OCI-LY7 (cell line): ENCODE results near the gene PAQR5. TPM values are rescaled to one million over a fixed set of nuclear protein-coding genes. Genes with fewer than 3 reads are reported as not detected.

Experiments used
- BruUV-seq: library from RNA; stranded (reverse); fragments of 400-500 nt; replicated peaks from 2 replicates; lab custom pipeline; 2021; lab: Mats Ljungman, UMichigan
- CTCF ChIA-PET: fragments of 300-600 bp; sonication (Branson Sonifier 250); formaldehyde crosslinking; loops from one replicate; lab custom pipeline; 2022; ENCODE audit warnings: antibody characterized with exemption; ENCODE audit not compliant: unreplicated experiment; lab: Charles Lee
- POLR2A ChIA-PET: fragments of 300-600 bp; sonication (Branson Sonifier 250); formaldehyde crosslinking; loops from one replicate; lab custom pipeline; 2022; ENCODE audit warnings: antibody characterized with exemption; lab: Charles Lee
- DNase-seq: peaks from one replicate; pipeline ENCODE4 v3.0.0-alpha.2; 2015; ENCODE audit warnings: low spot score
- H2AFZ ChIP-seq: fragments of 200-600 bp; sonication (generic), shearing (Covaris generic); 2 replicates; pipeline ENCODE4 v1.6.1; 2014; ENCODE audit warnings: mild to moderate bottlenecking, antibody characterized with exemption, low read length, moderate library complexity
- H3K27ac ChIP-seq: fragments of 200-600 bp; sonication (generic); 2 replicates; pipeline ENCODE4 v1.5.1; 2014; ENCODE audit warnings: mixed run types, low read depth, mild to moderate bottlenecking, moderate library complexity, low read length, inconsistent platforms; ENCODE audit not compliant: poor library complexity, severe bottlenecking
- H3K36me3 ChIP-seq: fragments of 200-600 bp; sonication (generic); 2 replicates; pipeline ENCODE4 v1.6.1; 2014; ENCODE audit warnings: mild to moderate bottlenecking, antibody characterized with exemption, low read length, moderate library complexity, mixed read lengths; ENCODE audit not compliant: insufficient read depth
- H3K4me1 ChIP-seq: fragments of 200-600 bp; sonication (generic); 2 replicates; pipeline ENCODE4 v1.5.1; 2014; ENCODE audit warnings: mild to moderate bottlenecking, low read length; ENCODE audit not compliant: insufficient read depth, poor library complexity, severe bottlenecking
- H3K4me2 ChIP-seq: fragments of 200-600 bp; sonication (generic); 2 replicates; pipeline ENCODE4 v1.6.1; 2014; ENCODE audit warnings: mild to moderate bottlenecking, low read length
- H3K4me3 ChIP-seq: fragments of 200-600 bp; sonication (generic); 2 replicates; pipeline ENCODE4 v1.5.1; 2014; ENCODE audit warnings: mild to moderate bottlenecking, low read depth, low read length; ENCODE audit not compliant: poor library complexity, severe bottlenecking
- H3K79me2 ChIP-seq: fragments of 200-600 bp; sonication (generic); 2 replicates; pipeline ENCODE4 v1.6.1; 2016; ENCODE audit warnings: low read depth, mild to moderate bottlenecking, low read length, moderate library complexity, mixed read lengths; ENCODE audit not compliant: insufficient read depth
- H3K9me2 ChIP-seq: fragments of 200-600 bp; sonication (generic); 2 replicates; pipeline ENCODE4 v1.6.1; 2016; ENCODE audit warnings: mild to moderate bottlenecking, low read length, mixed read lengths; ENCODE audit not compliant: insufficient read depth
- H3K9me3 ChIP-seq: fragments of 200-600 bp; sonication (generic); 2 replicates; pipeline ENCODE4 v1.6.1; 2014; ENCODE audit warnings: mild to moderate bottlenecking, mixed run types, low read length, mixed read lengths
- H4K20me1 ChIP-seq: fragments of 200-600 bp; sonication (generic); 2 replicates; pipeline ENCODE4 v1.6.1; 2014; ENCODE audit warnings: mild to moderate bottlenecking, antibody characterized with exemption, low read length, moderate library complexity, mixed read lengths; ENCODE audit not compliant: insufficient read depth
- EZH2phosphoT487 ChIP-seq: fragments of 200-600 bp; sonication (generic); IDR thresholded peaks from 2 replicates; pipeline ENCODE4 v1.6.1; 2018; ENCODE audit warnings: low read depth, borderline replicate concordance, mild to moderate bottlenecking, mixed run types, antibody characterized with exemption, low read length, moderate library complexity, mixed read lengths
- intact Hi-C: fragments of 100-400 bp; cut with micrococcal nuclease; formaldehyde crosslinking; loops from one replicate; pipeline ENCODE4 v1.10.0; 2022; ENCODE audit not compliant: unreplicated experiment
- total RNA-seq, 2 experiments: library from RNA; depleted of rRNA in 1 of 2; stranded (reverse); fragments of >200 nt in 1 of 2; shearing (Covaris generic) in 1 of 2; gene quantifications; 2 replicates each; pipeline ENCODE4 v1.2.3, GENCODE V29; 2014 to 2022
- TF ChIP-seq, protein P1 (sequence below): fragments of 200-600 bp; sonication (generic); conservative IDR thresholded peaks from 2 replicates; pipeline ENCODE4 v1.5.1; 2014; ENCODE audit warnings: mild to moderate bottlenecking, antibody characterized with exemption, low read length, moderate library complexity, mixed read lengths

The PAQR5 gene
- total RNA-seq, 2 experiments from 2014 or later, result not detected

- Histone ChIP-seq H3K4me2 (no peak overlapping the region), H3K36me3 (no peaks in the 10 kb centered on the region), H2AFZ (no peak overlapping the region), H3K79me2 (no peaks in the 10 kb centered on the region), H3K4me3 (no peak overlapping the region), H3K4me1 (no peaks in the 10 kb centered on the region), H4K20me1 (no peaks in the 10 kb centered on the region), H3K9me3 (no peaks in the 10 kb centered on the region), H3K9me2 (no peaks in the 10 kb centered on the region), H3K27ac (no peak overlapping the region)
- intact Hi-C loops, result no loop called here
- TF ChIP-seq, protein P1, sequence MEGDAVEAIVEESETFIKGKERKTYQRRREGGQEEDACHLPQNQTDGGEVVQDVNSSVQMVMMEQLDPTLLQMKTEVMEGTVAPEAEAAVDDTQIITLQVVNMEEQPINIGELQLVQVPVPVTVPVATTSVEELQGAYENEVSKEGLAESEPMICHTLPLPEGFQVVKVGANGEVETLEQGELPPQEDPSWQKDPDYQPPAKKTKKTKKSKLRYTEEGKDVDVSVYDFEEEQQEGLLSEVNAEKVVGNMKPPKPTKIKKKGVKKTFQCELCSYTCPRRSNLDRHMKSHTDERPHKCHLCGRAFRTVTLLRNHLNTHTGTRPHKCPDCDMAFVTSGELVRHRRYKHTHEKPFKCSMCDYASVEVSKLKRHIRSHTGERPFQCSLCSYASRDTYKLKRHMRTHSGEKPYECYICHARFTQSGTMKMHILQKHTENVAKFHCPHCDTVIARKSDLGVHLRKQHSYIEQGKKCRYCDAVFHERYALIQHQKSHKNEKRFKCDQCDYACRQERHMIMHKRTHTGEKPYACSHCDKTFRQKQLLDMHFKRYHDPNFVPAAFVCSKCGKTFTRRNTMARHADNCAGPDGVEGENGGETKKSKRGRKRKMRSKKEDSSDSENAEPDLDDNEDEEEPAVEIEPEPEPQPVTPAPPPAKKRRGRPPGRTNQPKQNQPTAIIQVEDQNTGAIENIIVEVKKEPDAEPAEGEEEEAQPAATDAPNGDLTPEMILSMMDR, result no peak
- no peak for TF ChIP-seq EZH2phosphoT487
- CTCF ChIA-PET, result no interaction called here
- POLR2A ChIA-PET, result no interaction called here
- no TSS peak for BruUV-seq
- no peak for DNase-seq
These were observed 25.8 kb upstream of the PAQR5 start for GRCh38 chr15:69272891-69273290.

DNA sequence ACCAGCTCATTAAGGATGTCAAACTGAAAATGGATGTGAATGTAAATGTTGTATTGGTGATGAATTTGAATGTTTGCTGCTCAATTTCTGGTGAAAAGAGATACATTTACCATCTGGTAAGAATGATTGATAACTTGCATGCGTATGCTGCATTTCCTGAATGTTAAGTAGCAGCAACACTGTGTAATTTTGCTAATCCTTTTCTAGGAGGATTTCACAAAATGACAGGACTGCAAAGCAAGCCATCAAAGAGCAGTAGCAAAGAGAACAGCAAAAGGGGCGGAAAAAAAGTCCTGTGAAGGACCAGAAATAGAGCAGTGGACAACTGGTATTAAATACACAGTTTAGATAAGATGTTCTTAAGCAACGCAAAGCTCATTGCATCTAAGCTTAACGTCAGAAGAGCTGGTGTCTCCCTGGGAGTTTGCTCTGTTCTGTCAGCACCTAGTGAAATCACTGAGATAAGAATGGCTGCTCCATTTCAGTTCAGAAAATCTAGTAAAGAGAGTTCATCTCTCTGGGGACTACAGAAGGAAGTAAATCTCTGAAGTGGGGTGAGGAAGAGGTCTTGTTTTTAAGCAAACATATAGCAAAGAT is 23.5 kb upstream of the PAQR5 start:
- H3K4me1 ChIP-seq, result no peaks in the 10 kb centered on the region
- H3K36me3 ChIP-seq, result no peaks in the 10 kb centered on the region
- no peaks in the 10 kb centered on the region for H3K9me3 ChIP-seq
- no peak for TF ChIP-seq EZH2phosphoT487
- TF ChIP-seq, protein P1, result no peak
- BruUV-seq, result no TSS peak
- no peak for DNase-seq
- no peak overlapping the region for H3K4me3 ChIP-seq
- ChIA-PET POLR2A (interaction anchor here (1.1 kb wide), 1 partner anchor 62 kb away, joined by 3 read pairs; no protein-coding TSS in a partner anchor), CTCF (no interaction called here)
- no peak overlapping the region for H3K4me2 ChIP-seq
- intact Hi-C loops, result no loop called here
- H4K20me1 ChIP-seq, result no peaks in the 10 kb centered on the region
- no peaks in the 10 kb centered on the region for H3K9me2 ChIP-seq
- H3K27ac ChIP-seq, result no peak overlapping the region
- no peak overlapping the region for H2AFZ ChIP-seq
- H3K79me2 ChIP-seq, result no peaks in the 10 kb centered on the region

GRCh38 chr15:69275933-69276560 is 22.7 kb upstream of the PAQR5 start:
- CTCF ChIA-PET, result no interaction called here
- no TSS peak for BruUV-seq
- no peak overlapping the region for H3K27ac ChIP-seq

More at GRCh38 chr15:69275933-69276560, 22.7 kb upstream of the PAQR5 start:
- no peak for DNase-seq
- POLR2A ChIA-PET, result interaction anchor here (1.1 kb wide), 1 partner anchor 61 kb away, joined by 3 read pairs; no protein-coding TSS in a partner anchor
- Histone ChIP-seq H3K4me3 (no peak overlapping the region), H4K20me1 (no peaks in the 10 kb centered on the region), H3K79me2 (no peaks in the 10 kb centered on the region), H3K9me2 (no peaks in the 10 kb centered on the region), H3K36me3 (no peaks in the 10 kb centered on the region), H3K4me1 (no peaks in the 10 kb centered on the region), H3K4me2 (no peak overlapping the region), H2AFZ (no peak overlapping the region), H3K9me3 (no peaks in the 10 kb centered on the region)
- TF ChIP-seq EZH2phosphoT487, result no peak
- TF ChIP-seq, protein P1, result no peak
- intact Hi-C loops, result no loop called here
